ENCODE data around the gene SHB. TPM values are rescaled to one million over a fixed set of nuclear protein-coding genes. Genes with fewer than 3 reads are reported as not detected.

Gene SHB
- total and polyA plus RNA-seq, 2 of the 13 experiments (the other 11 are each of a cell fraction or from before 2014, with no cell fraction given) = 19.4 to 20.7 TPM

DNA sequence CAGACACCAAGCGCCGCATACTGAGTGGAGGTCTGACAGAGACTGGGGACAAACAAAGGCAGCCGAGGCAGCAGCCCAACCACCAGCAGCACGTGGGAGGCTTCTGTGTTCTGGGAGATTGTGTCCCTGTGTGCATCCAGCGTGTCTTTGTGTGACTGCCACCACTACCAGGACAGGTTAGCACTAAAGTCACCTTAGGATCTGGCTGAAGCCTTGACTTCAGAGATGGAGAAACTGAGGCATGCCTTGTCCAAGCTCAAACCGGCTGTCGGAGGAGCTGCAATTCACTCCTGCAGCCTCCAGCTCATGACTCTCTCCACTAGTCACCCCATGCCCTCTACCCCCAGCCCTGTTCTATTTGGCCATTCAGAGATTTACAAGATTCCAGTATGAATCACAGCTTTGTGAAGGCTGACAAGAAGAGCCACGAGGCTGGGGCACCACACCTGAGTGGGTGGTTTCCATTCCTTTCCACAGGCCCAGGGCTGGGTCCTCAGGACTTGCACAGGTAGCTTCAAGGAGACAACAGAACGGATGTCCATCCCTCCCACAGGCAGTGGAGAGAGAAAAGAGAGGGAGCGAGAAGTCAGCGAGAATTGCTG lies 69.3 kb downstream of the SHB start:
- peaks cover 56% of the 10 kb centered on the region for H3K79me2 ChIP-seq (ENCODE audit: insufficient read depth, low read length)
- H3K9ac ChIP-seq (ENCODE audit: insufficient read depth, low read depth, low read length) = no peak overlapping the region
- H3K36me3 ChIP-seq (replicated peaks in 1 of 2; ENCODE audit: control insufficient read depth in 1 of 2, insufficient read depth in 2 of 2, low read length in 2 of 2) = peaks cover 32 to 74% of the 10 kb centered on the region in 2 experiments
- H3K27me3 ChIP-seq (ENCODE audit: control insufficient read depth in 1 of 2, insufficient read depth in 2 of 2, low read length in 2 of 2) = no peaks in the 10 kb centered on the region
- no TSS peak for BruUV-seq (replicated peaks)
- H3K4me3 ChIP-seq (replicated peaks in 1 of 3; ENCODE audit: insufficient read depth in 1 of 3, low read depth in 2 of 3, low read length in 3 of 3) = no peak overlapping the region
- in situ Hi-C loops (cut with HindIII; ENCODE audit: extremely low pct_ligation_motif_present, low pct_unique_long_range_greater_than_20kb) = no loop called here
- no peak overlapping the region for H3K27ac ChIP-seq (ENCODE audit: extremely low read length, insufficient read depth, low read length)
- ChIA-PET CTCF (ENCODE audit: low intra/inter-chr PET ratio, low total read pairs) (no interaction called here), POLR2A (interaction anchor here (0.8 kb wide), 1 partner anchor 9 kb away, joined by 3 read pairs; no protein-coding TSS in a partner anchor)
- FAIRE-seq = no peak
- no peak overlapping the region for H3K4me2 ChIP-seq (ENCODE audit: low read depth, low read length)
- intact Hi-C loops (cut with micrococcal nuclease; ENCODE audit: unreplicated experiment) = no loop called here
- ATAC-seq = no peak
- 95% methylated on average over 6 of the region's 11 CpGs for WGBS (ENCODE audit: low lambda C conversion rate)
- peaks cover 54% of the 10 kb centered on the region; the same call in 1 of the 2 replicates for H4K20me1 ChIP-seq (ENCODE audit: insufficient read depth, low read length)
- H3K9me3 ChIP-seq (ENCODE audit: low read length) = no peaks in the 10 kb centered on the region
- H2AFZ ChIP-seq (ENCODE audit: low read length) = no peak overlapping the region
- no peaks in the 10 kb centered on the region for H3K4me1 ChIP-seq (ENCODE audit: insufficient read depth, low read length)
- DNase-seq (ENCODE audit: low spot score) = no peak
- no peak for TF ChIP-seq MBNL3 (CRISPR knock-in tag; conservative IDR thresholded peaks at IDR 0.05)
- TF ChIP-seq TOE1 (CRISPR knock-in tag; IDR thresholded peaks at IDR 0.05) = no peak
- TF ChIP-seq, protein P1, sequence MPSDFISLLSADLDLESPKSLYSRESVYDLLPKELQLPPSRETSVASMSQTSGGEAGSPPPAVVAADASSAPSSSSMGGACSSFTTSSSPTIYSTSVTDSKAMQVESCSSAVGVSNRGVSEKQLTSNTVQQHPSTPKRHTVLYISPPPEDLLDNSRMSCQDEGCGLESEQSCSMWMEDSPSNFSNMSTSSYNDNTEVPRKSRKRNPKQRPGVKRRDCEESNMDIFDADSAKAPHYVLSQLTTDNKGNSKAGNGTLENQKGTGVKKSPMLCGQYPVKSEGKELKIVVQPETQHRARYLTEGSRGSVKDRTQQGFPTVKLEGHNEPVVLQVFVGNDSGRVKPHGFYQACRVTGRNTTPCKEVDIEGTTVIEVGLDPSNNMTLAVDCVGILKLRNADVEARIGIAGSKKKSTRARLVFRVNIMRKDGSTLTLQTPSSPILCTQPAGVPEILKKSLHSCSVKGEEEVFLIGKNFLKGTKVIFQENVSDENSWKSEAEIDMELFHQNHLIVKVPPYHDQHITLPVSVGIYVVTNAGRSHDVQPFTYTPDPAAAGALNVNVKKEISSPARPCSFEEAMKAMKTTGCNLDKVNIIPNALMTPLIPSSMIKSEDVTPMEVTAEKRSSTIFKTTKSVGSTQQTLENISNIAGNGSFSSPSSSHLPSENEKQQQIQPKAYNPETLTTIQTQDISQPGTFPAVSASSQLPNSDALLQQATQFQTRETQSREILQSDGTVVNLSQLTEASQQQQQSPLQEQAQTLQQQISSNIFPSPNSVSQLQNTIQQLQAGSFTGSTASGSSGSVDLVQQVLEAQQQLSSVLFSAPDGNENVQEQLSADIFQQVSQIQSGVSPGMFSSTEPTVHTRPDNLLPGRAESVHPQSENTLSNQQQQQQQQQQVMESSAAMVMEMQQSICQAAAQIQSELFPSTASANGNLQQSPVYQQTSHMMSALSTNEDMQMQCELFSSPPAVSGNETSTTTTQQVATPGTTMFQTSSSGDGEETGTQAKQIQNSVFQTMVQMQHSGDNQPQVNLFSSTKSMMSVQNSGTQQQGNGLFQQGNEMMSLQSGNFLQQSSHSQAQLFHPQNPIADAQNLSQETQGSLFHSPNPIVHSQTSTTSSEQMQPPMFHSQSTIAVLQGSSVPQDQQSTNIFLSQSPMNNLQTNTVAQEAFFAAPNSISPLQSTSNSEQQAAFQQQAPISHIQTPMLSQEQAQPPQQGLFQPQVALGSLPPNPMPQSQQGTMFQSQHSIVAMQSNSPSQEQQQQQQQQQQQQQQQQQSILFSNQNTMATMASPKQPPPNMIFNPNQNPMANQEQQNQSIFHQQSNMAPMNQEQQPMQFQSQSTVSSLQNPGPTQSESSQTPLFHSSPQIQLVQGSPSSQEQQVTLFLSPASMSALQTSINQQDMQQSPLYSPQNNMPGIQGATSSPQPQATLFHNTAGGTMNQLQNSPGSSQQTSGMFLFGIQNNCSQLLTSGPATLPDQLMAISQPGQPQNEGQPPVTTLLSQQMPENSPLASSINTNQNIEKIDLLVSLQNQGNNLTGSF (CRISPR knock-in tag; IDR thresholded peaks at IDR 0.05) = no peak
- TF ChIP-seq PRDM10 (CRISPR knock-in tag; IDR thresholded peaks at IDR 0.05; ENCODE audit: low read depth) = no peak
- TF ChIP-seq LBX2 (CRISPR knock-in tag; IDR thresholded peaks at IDR 0.05; ENCODE audit: borderline replicate concordance) = no peak
- no peak for TF ChIP-seq ZFP90 (CRISPR knock-in tag; IDR thresholded peaks at IDR 0.05; ENCODE audit: borderline replicate concordance)
- no peak for TF ChIP-seq TMF1 (CRISPR knock-in tag; IDR thresholded peaks at IDR 0.05; ENCODE audit: low read depth)
- TF ChIP-seq ZNF678 (CRISPR knock-in tag; IDR thresholded peaks at IDR 0.05) = no peak
- TF ChIP-seq ZNF562 (CRISPR knock-in tag; IDR thresholded peaks at IDR 0.05; ENCODE audit: borderline replicate concordance) = no peak
- TF ChIP-seq NFIB (CRISPR knock-in tag; IDR thresholded peaks at IDR 0.05; ENCODE audit: borderline replicate concordance) = no peak
- TF ChIP-seq ZNF737 (CRISPR knock-in tag; IDR thresholded peaks at IDR 0.05; ENCODE audit: borderline replicate concordance) = no peak
- no peak for TF ChIP-seq SRSF4 (IDR thresholded peaks at IDR 0.05; ENCODE audit: low read depth, low read length, poor library complexity, severe bottlenecking)
- TF ChIP-seq FOXK1 (CRISPR knock-in tag; IDR thresholded peaks at IDR 0.05; ENCODE audit: borderline replicate concordance, low read depth) = no peak

All from HepG2 (cell line).